ENCODE measurements around the gene INSYN2A.

The INSYN2A gene

DNA sequence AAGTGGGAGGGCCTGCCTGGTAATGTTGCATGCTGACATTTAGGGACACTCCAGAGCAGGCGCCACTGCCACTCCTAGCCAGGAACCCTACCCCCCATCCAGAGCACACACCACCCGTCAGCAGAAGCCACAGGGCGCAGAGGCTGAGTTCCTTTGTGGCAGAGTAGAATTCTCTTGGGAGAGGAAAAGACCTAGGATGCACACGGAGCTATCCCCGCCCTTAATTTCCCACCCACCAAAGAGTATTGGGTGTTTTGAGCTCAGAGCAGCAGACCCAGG lies 702 bp upstream of the INSYN2A start:
- Histone ChIP-seq H3K4me3 (replicated peaks; ENCODE audit: insufficient read depth, low read length) (no peak overlapping the region), H3K27me3 (ENCODE audit: insufficient read depth, poor library complexity, severe bottlenecking) (peaks cover 24% of the 10 kb centered on the region), H3K27ac (replicated peaks) (no peak overlapping the region)
- no peak for TF ChIP-seq GABPA (IDR thresholded peaks at IDR 0.05; ENCODE audit: low read depth)
- TF ChIP-seq, protein P1, sequence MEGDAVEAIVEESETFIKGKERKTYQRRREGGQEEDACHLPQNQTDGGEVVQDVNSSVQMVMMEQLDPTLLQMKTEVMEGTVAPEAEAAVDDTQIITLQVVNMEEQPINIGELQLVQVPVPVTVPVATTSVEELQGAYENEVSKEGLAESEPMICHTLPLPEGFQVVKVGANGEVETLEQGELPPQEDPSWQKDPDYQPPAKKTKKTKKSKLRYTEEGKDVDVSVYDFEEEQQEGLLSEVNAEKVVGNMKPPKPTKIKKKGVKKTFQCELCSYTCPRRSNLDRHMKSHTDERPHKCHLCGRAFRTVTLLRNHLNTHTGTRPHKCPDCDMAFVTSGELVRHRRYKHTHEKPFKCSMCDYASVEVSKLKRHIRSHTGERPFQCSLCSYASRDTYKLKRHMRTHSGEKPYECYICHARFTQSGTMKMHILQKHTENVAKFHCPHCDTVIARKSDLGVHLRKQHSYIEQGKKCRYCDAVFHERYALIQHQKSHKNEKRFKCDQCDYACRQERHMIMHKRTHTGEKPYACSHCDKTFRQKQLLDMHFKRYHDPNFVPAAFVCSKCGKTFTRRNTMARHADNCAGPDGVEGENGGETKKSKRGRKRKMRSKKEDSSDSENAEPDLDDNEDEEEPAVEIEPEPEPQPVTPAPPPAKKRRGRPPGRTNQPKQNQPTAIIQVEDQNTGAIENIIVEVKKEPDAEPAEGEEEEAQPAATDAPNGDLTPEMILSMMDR (IDR thresholded peaks at IDR 0.05; ENCODE audit: insufficient read depth, low read length) = no peak
- TF ChIP-seq SPI1 (IDR thresholded peaks at IDR 0.05; ENCODE audit: borderline replicate concordance, low read depth) = no peak
- TF ChIP-seq, protein P2, sequence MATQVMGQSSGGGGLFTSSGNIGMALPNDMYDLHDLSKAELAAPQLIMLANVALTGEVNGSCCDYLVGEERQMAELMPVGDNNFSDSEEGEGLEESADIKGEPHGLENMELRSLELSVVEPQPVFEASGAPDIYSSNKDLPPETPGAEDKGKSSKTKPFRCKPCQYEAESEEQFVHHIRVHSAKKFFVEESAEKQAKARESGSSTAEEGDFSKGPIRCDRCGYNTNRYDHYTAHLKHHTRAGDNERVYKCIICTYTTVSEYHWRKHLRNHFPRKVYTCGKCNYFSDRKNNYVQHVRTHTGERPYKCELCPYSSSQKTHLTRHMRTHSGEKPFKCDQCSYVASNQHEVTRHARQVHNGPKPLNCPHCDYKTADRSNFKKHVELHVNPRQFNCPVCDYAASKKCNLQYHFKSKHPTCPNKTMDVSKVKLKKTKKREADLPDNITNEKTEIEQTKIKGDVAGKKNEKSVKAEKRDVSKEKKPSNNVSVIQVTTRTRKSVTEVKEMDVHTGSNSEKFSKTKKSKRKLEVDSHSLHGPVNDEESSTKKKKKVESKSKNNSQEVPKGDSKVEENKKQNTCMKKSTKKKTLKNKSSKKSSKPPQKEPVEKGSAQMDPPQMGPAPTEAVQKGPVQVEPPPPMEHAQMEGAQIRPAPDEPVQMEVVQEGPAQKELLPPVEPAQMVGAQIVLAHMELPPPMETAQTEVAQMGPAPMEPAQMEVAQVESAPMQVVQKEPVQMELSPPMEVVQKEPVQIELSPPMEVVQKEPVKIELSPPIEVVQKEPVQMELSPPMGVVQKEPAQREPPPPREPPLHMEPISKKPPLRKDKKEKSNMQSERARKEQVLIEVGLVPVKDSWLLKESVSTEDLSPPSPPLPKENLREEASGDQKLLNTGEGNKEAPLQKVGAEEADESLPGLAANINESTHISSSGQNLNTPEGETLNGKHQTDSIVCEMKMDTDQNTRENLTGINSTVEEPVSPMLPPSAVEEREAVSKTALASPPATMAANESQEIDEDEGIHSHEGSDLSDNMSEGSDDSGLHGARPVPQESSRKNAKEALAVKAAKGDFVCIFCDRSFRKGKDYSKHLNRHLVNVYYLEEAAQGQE (IDR thresholded peaks at IDR 0.05; ENCODE audit: insufficient replicate concordance, low read depth) = no peak
- TF ChIP-seq POLR2AphosphoS5 (IDR thresholded peaks at IDR 0.05; ENCODE audit: low read depth) = no peak
- no peak for DNase-seq (ENCODE audit: low read depth in 1 of 2, low spot score in 1 of 2)

DNA sequence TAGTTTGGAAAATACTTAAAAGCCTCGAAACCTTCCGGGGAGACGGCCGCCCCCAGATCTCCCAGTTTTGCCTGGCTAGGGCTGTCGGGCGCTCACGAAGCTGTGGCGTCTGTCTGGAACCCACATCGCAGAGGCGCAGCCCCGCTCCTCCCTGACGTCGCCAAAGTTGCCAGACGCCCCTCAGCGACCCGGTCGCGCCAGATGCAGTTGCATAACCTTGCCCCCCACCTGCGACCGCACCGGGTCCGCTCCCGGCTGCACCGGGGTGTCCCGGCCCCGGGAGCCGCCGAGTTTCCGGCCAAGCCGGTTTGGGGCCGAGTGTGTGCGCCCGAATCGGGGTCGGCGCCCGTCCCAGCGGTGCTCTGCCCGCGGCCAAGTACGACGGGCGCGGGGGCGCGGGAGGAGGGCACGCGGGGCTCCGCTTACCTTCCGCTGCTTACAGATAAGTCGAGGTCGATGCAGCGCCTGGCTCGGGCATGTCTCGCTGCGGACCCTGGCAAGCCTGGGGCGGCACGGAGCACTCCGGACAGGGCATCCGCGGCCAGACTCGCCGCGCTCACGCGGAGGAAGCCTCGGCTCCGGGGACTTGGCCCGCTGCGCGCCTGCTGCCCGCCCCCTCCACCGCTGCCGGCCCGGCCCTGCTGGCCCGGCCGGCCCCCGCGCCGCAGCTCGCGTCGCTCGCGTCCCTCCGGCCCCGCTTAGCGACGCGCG lies 665 bp downstream of the INSYN2A start:
- DNase-seq (ENCODE audit: low read depth in 1 of 2, low spot score in 1 of 2) = no peak
- Histone ChIP-seq H3K4me3 (replicated peaks; ENCODE audit: insufficient read depth, low read length) (no peak overlapping the region), H3K27ac (replicated peaks) (no peak overlapping the region), H3K27me3 (ENCODE audit: insufficient read depth, poor library complexity, severe bottlenecking) (peaks cover 24% of the 10 kb centered on the region)
- TF ChIP-seq SPI1 (IDR thresholded peaks at IDR 0.05; ENCODE audit: borderline replicate concordance, low read depth) (no peak), POLR2AphosphoS5 (IDR thresholded peaks at IDR 0.05; ENCODE audit: low read depth) (no peak), GABPA (IDR thresholded peaks at IDR 0.05; ENCODE audit: low read depth) (no peak)
- TF ChIP-seq, protein P2 (IDR thresholded peaks at IDR 0.05; ENCODE audit: insufficient replicate concordance, low read depth) = no peak
- TF ChIP-seq, protein P1 (IDR thresholded peaks at IDR 0.05; ENCODE audit: insufficient read depth, low read length) = no peak

DNA sequence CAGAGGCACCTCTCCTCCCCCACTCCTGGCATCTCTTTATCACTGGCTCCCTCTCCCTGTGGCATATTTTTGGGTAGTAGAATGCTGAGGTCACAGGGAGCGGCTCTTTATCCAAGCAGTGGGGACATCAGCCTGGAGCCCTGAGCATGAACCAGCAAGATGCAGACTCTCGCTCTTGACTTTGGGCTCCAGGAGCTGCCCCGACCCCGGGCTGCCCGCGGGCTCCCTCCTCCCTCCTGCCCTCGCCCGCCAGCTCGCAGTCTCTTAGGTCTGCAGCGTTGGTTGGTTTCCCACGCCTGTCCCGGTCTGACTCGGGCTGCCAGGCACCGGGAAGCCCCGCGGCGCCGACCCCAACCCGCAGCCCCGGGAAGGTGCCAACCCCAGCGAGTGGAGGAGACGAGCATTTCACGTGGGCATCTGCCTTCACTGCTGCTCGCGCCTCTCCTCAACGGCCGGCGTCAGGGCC lies 1.3 kb downstream of the INSYN2A start:
- H3K27ac ChIP-seq (replicated peaks) = no peak overlapping the region
- no peak for DNase-seq (ENCODE audit: low read depth in 1 of 2, low spot score in 1 of 2)
- peaks cover 24% of the 10 kb centered on the region for H3K27me3 ChIP-seq (ENCODE audit: insufficient read depth, poor library complexity, severe bottlenecking)
- H3K4me3 ChIP-seq (replicated peaks; ENCODE audit: insufficient read depth, low read length) = no peak overlapping the region
- TF ChIP-seq, protein P2 (IDR thresholded peaks at IDR 0.05; ENCODE audit: insufficient replicate concordance, low read depth) = no peak
- TF ChIP-seq, protein P1 (IDR thresholded peaks at IDR 0.05; ENCODE audit: insufficient read depth, low read length) = no peak
